GM23338 (cell line): ENCODE measurements around the gene CCR7. TPM values are rescaled to one million over a fixed set of nuclear protein-coding genes. Genes with fewer than 3 reads are reported as not detected.
A peak's percentile ranks its signal among the peaks of the same experiment; 100 is the strongest.

Source experiments
- ATAC-seq: fragments of 200-7000 bp; cut with Tn5 transposase; 3 replicates; pipeline ENCODE4 v1.9.1; 2020
- DNase-seq: peaks from one replicate; pipeline ENCODE4 v3.0.0-alpha.2; 2015; ENCODE audit warnings: low spot score
- H2AFZ ChIP-seq: fragments of 200-600 bp; sonication (generic); 2 replicates; pipeline ENCODE4 v1.8.0; 2016; ENCODE audit warnings: antibody characterized with exemption, mild to moderate bottlenecking, moderate library complexity
- H3F3A ChIP-seq: fragments of 200-600 bp; sonication (generic); replicated peaks from 2 replicates; pipeline ENCODE4 v1.8.0; 2017; ENCODE audit warnings: antibody characterized with exemption, mixed run types, low read depth
- H3K27ac ChIP-seq: fragments of 200-600 bp; sonication (generic); 2 replicates; pipeline ENCODE4 v1.6.1; 2016; ENCODE audit warnings: low read depth
- H3K27me3 ChIP-seq: fragments of 200-600 bp; sonication (generic); 2 replicates; pipeline ENCODE4 v1.8.0; 2016; ENCODE audit warnings: mild to moderate bottlenecking, mixed run types, moderate library complexity; ENCODE audit not compliant: insufficient read depth
- H3K36me3 ChIP-seq: fragments of 200-600 bp; sonication (generic); 2 replicates; pipeline ENCODE4 v1.8.0; 2016; ENCODE audit warnings: mild to moderate bottlenecking; ENCODE audit not compliant: insufficient read depth
- H3K4me1 ChIP-seq: fragments of 200-600 bp; sonication (generic); 2 replicates; pipeline ENCODE4 v1.8.0; 2016; ENCODE audit warnings: mild to moderate bottlenecking, moderate library complexity; ENCODE audit not compliant: insufficient read depth
- H3K4me2 ChIP-seq: fragments of 200-600 bp; sonication (generic); 2 replicates; pipeline ENCODE4 v1.7.1; 2017; ENCODE audit warnings: mixed run types
- H3K4me3 ChIP-seq: fragments of 200-600 bp; sonication (generic); 2 replicates; pipeline ENCODE4 v1.6.1; 2016; ENCODE audit warnings: mixed run types
- H3K79me2 ChIP-seq: fragments of 200-600 bp; sonication (generic); replicated peaks from 2 replicates; pipeline ENCODE4 v1.8.0; 2017; ENCODE audit warnings: mild to moderate bottlenecking; ENCODE audit not compliant: insufficient read depth
- H3K9me2 ChIP-seq: fragments of 200-600 bp; sonication (generic); 2 replicates; pipeline ENCODE4 v1.8.0; 2017; ENCODE audit not compliant: insufficient read depth
- H4K20me1 ChIP-seq: fragments of 200-600 bp; sonication (generic); replicated peaks from 2 replicates; pipeline ENCODE4 v1.8.0; 2017; ENCODE audit warnings: mild to moderate bottlenecking; ENCODE audit not compliant: insufficient read depth
- H3K27ac Mint-ChIP-seq: 2 replicates; pipeline ENCODE4 v1.8.0; 2020; ENCODE audit warnings: inconsistent platforms, mild to moderate bottlenecking, moderate library complexity, mixed read lengths
- H3K27me3 Mint-ChIP-seq: 3 replicates; pipeline ENCODE4 v1.8.0; 2022; ENCODE audit warnings: low read depth, mild to moderate bottlenecking, moderate library complexity, mixed read lengths, inconsistent platforms; ENCODE audit not compliant: insufficient read depth, poor library complexity
- H3K36me3 Mint-ChIP-seq: 3 replicates; pipeline ENCODE4 v1.8.0; 2021; ENCODE audit warnings: low read depth, mild to moderate bottlenecking, inconsistent platforms, moderate library complexity, mixed read lengths
- H3K4me1 Mint-ChIP-seq: 3 replicates; pipeline ENCODE4 v1.8.0; 2020; ENCODE audit warnings: mild to moderate bottlenecking, inconsistent platforms, mixed read lengths
- H3K4me3 Mint-ChIP-seq: 3 replicates; pipeline ENCODE4 v1.8.0; 2021; ENCODE audit warnings: moderate library complexity, mild to moderate bottlenecking, inconsistent platforms, mixed read lengths
- H3K9me3 Mint-ChIP-seq: 3 replicates; pipeline ENCODE4 v1.8.0; 2020; ENCODE audit warnings: moderate library complexity, mild to moderate bottlenecking, inconsistent platforms, mixed read lengths
- CREB1 ChIP-seq: fragments of 250-450 bp; sonication (Bioruptor Pico); IDR thresholded peaks from 2 replicates; pipeline ENCODE4 v1.5.0; 2020; ENCODE audit warnings: low read depth, mild to moderate bottlenecking, moderate library complexity
- EZH2phosphoT487 ChIP-seq: fragments of 200-600 bp; sonication (generic); IDR thresholded peaks from one replicate; pipeline ENCODE4 v1.8.1; 2018; ENCODE audit warnings: antibody characterized with exemption; ENCODE audit not compliant: unreplicated experiment
- JUNB ChIP-seq: IDR thresholded peaks from one replicate; pipeline ENCODE4 v1.6.1; 2016; ENCODE audit warnings: antibody characterized with exemption; ENCODE audit not compliant: unreplicated experiment
- NANOG ChIP-seq: IDR thresholded peaks from 2 replicates; pipeline ENCODE4 v1.6.1; 2016; ENCODE audit warnings: antibody characterized with exemption, borderline replicate concordance
- polyA plus RNA-seq: library from polyadenylated mRNA; unstranded; fragments of >200 nt; fragmentation: Nextera tagmentation; extraction: Ambion mirVana; gene quantifications from 2 replicates; pipeline ENCODE4 v1.2.1, GENCODE V29; 2016
- total RNA-seq: library from RNA; depleted of rRNA; stranded (reverse); fragments of >200 nt; shearing (Covaris generic); gene quantifications from 2 replicates; pipeline ENCODE4 v1.2.3, GENCODE V29; 2014
- TF ChIP-seq, protein P1 (sequence below): fragments of 250-450 bp; sonication (Bioruptor Pico); IDR thresholded peaks from 2 replicates; pipeline ENCODE4 v1.5.0; 2020; ENCODE audit warnings: mild to moderate bottlenecking, moderate library complexity

CCR7 gene
- total and polyA plus RNA-seq, 2 experiments from 2014 or later, result 0.37 to 0.59 TPM

DNA sequence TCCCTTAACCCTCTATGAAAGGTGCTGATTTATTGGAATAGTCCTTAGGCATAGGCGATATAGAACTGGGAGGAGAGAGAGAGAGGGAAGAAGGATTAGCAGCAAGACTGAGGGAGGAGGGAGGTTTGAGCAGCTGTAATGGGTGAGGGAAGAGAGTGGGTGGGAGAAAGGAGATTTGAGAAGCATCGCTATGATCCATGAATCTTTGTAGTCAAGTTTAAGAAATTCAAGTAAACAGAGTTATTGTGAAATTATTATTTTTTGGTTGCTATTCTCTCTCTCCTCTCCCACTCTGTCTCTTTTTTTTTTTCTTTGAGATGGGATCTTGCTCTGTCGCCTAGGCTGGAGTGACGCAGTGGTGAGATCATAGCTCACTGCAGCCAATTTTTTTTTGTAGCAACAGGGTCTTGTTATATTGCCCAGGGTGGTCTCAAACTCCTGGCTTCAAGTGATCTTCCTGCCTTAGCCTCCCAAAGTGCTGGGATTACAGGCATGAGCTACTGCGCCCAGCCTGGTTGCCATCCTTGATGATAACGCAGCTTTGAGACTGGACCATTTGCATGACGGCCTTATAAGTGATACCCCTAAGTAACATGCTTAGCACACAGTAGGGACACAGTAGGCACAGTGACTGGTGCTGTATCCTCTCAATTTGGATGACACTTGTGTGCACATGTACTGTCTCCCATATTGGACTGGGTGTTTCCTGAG is 42.9 kb downstream of the CCR7 start:
- Mint-ChIP-seq H3K27ac (no peak overlapping the region), H3K4me1 (peaks cover 5% of the 10 kb centered on the region), H3K9me3 (peaks cover 14% of the 10 kb centered on the region), H3K36me3 (peaks cover 5% of the 10 kb centered on the region; the same call in 1 of the 3 replicates), H3K4me3 (no peak overlapping the region), H3K27me3 (peaks cover 9% of the 10 kb centered on the region)
- Histone ChIP-seq H3K27ac (no peak overlapping the region), H3K4me3 (no peak overlapping the region), H4K20me1 (no peaks in the 10 kb centered on the region), H3K79me2 (no peaks in the 10 kb centered on the region), H3K4me1 (no peaks in the 10 kb centered on the region; the same call in 1 of the 2 replicates), H3K27me3 (no peaks in the 10 kb centered on the region), H3F3A (no peaks in the 10 kb centered on the region), H3K4me2 (no peak overlapping the region), H3K36me3 (no peaks in the 10 kb centered on the region), H3K9me2 (no peaks in the 10 kb centered on the region), H2AFZ (no peak overlapping the region)
- no peak for DNase-seq
- no peak for ATAC-seq
- TF ChIP-seq NANOG (no peak), EZH2phosphoT487 (no peak)
- TF ChIP-seq, protein P1, sequence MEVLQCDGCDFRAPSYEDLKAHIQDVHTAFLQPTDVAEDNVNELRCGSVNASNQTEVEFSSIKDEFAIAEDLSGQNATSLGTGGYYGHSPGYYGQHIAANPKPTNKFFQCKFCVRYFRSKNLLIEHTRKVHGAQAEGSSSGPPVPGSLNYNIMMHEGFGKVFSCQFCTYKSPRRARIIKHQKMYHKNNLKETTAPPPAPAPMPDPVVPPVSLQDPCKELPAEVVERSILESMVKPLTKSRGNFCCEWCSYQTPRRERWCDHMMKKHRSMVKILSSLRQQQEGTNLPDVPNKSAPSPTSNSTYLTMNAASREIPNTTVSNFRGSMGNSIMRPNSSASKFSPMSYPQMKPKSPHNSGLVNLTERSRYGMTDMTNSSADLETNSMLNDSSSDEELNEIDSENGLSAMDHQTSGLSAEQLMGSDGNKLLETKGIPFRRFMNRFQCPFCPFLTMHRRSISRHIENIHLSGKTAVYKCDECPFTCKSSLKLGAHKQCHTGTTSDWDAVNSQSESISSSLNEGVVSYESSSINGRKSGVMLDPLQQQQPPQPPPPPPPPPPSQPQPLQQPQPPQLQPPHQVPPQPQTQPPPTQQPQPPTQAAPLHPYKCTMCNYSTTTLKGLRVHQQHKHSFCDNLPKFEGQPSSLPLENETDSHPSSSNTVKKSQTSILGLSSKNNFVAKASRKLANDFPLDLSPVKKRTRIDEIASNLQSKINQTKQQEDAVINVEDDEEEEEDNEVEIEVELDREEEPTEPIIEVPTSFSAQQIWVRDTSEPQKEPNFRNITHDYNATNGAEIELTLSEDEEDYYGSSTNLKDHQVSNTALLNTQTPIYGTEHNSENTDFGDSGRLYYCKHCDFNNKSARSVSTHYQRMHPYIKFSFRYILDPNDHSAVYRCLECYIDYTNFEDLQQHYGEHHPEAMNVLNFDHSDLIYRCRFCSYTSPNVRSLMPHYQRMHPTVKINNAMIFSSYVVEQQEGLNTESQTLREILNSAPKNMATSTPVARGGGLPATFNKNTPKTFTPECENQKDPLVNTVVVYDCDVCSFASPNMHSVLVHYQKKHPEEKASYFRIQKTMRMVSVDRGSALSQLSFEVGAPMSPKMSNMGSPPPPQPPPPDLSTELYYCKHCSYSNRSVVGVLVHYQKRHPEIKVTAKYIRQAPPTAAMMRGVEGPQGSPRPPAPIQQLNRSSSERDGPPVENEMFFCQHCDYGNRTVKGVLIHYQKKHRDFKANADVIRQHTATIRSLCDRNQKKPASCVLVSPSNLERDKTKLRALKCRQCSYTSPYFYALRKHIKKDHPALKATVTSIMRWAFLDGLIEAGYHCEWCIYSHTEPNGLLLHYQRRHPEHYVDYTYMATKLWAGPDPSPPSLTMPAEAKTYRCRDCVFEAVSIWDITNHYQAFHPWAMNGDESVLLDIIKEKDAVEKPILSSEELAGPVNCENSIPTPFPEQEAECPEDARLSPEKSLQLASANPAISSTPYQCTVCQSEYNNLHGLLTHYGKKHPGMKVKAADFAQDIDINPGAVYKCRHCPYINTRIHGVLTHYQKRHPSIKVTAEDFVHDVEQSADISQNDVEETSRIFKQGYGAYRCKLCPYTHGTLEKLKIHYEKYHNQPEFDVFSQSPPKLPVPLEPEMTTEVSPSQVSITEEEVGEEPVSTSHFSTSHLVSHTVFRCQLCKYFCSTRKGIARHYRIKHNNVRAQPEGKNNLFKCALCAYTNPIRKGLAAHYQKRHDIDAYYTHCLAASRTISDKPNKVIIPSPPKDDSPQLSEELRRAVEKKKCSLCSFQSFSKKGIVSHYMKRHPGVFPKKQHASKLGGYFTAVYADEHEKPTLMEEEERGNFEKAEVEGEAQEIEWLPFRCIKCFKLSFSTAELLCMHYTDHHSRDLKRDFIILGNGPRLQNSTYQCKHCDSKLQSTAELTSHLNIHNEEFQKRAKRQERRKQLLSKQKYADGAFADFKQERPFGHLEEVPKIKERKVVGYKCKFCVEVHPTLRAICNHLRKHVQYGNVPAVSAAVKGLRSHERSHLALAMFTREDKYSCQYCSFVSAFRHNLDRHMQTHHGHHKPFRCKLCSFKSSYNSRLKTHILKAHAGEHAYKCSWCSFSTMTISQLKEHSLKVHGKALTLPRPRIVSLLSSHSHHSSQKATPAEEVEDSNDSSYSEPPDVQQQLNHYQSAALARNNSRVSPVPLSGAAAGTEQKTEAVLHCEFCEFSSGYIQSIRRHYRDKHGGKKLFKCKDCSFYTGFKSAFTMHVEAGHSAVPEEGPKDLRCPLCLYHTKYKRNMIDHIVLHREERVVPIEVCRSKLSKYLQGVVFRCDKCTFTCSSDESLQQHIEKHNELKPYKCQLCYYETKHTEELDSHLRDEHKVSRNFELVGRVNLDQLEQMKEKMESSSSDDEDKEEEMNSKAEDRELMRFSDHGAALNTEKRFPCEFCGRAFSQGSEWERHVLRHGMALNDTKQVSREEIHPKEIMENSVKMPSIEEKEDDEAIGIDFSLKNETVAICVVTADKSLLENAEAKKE (CRISPR knock-in tag), result no peak

DNA sequence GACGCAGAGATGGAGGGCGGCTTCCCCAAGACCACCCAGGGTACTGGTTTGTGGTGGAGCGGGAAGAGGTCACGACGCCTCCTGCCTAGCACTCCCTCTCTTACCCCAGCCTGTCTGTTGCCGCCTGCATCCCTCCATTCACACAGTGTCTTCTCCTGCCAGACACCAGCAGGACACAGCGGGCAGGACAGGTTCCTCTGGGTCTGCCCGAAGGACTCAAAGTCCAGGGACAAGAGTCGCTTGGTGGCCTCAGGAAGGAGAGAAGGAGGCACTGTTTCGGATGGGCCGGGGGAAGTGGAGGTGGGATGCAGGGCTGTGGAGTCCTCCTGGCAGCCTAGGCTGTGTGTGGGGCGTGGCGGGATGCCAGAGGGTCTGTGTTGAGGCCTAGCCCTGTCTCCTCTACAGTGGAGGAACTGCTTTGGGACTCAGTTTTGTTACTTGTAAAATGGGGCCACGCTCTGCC is 44.2 kb downstream of the CCR7 start:
- Histone ChIP-seq H3K4me3 (no peak overlapping the region), H3K27ac (no peak overlapping the region), H3K4me1 (peaks cover 5% of the 10 kb centered on the region; the same call in 1 of the 2 replicates), H3K27me3 (no peaks in the 10 kb centered on the region), H2AFZ (peak overlapping the region; percentile 78), H3K36me3 (no peaks in the 10 kb centered on the region), H4K20me1 (no peaks in the 10 kb centered on the region), H3K9me2 (no peaks in the 10 kb centered on the region), H3K4me2 (no peak overlapping the region), H3K79me2 (no peaks in the 10 kb centered on the region), H3F3A (no peaks in the 10 kb centered on the region)
- Mint-ChIP-seq H3K4me1 (peaks cover 10% of the 10 kb centered on the region), H3K9me3 (peaks cover 14% of the 10 kb centered on the region), H3K27ac (no peak overlapping the region), H3K4me3 (no peak overlapping the region), H3K36me3 (peaks cover 5% of the 10 kb centered on the region; the same call in 1 of the 3 replicates), H3K27me3 (peaks cover 11% of the 10 kb centered on the region)
- ATAC-seq (no peak), DNase-seq (no peak)
- TF ChIP-seq EZH2phosphoT487, result no peak
- no peak for TF ChIP-seq CREB1 (CRISPR knock-in tag)
- TF ChIP-seq, protein P1 (CRISPR knock-in tag), result no peak
- TF ChIP-seq JUNB, result no peak
